WTC11 (cell line): ENCODE results near the gene ANO9.

Experiments
- ETV6 ChIP-seq: sonication (generic); formaldehyde crosslinking; IDR thresholded peaks from 2 replicates; pipeline ENCODE4 v1.8.1; 2022; ENCODE audit warnings: mild to moderate bottlenecking, missing genetic modification reagents
- NR2C2 ChIP-seq: sonication (generic); formaldehyde crosslinking; IDR thresholded peaks from 2 replicates; pipeline ENCODE4 v1.8.0; 2022; ENCODE audit warnings: mild to moderate bottlenecking, missing genetic modification reagents
- SP1 ChIP-seq: sonication (generic); formaldehyde crosslinking; conservative IDR thresholded peaks from 2 replicates; pipeline ENCODE4 v1.8.1; 2022; ENCODE audit warnings: missing genetic modification reagents
- TF ChIP-seq, protein P1 (sequence below): sonication (generic); formaldehyde crosslinking; IDR thresholded peaks from 2 replicates; pipeline ENCODE4 v1.8.1; 2022; ENCODE audit warnings: low read depth, mild to moderate bottlenecking, moderate library complexity, missing genetic modification reagents, borderline replicate concordance

DNA sequence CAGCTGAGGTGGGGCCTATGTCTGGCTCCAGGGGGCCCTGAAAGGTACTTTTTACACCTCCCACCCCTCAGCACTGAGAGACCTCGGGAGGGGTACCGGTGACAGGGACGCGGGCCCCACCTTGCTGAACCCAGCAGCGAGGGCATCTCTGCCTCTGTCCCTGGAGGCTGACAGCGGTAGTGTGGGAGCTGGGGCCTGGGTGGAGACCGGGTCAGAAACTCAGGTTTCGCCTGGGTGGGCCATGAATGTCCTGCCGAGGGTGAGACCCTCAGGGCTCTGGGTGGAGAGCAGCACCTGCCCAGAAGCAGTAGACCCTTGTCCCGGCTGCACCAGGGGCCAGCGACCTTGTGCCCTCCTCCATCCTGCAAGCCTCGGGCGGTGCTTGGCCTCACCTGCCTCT, 30.5 kb upstream of the ANO9 start:
- TF ChIP-seq, protein P1, sequence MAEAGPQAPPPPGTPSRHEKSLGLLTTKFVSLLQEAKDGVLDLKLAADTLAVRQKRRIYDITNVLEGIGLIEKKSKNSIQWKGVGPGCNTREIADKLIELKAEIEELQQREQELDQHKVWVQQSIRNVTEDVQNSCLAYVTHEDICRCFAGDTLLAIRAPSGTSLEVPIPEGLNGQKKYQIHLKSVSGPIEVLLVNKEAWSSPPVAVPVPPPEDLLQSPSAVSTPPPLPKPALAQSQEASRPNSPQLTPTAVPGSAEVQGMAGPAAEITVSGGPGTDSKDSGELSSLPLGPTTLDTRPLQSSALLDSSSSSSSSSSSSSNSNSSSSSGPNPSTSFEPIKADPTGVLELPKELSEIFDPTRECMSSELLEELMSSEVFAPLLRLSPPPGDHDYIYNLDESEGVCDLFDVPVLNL (CRISPR knock-in tag): no peak
- TF ChIP-seq ETV6 (no peak), SP1 (no peak), NR2C2 (CRISPR knock-in tag) (no peak)
